HepG2 (cell line): Measurements from ENCODE around the gene DOCK1. TPM values are rescaled to one million over a fixed set of nuclear protein-coding genes. Genes with fewer than 3 reads are reported as not detected.

Experiments used
- ATAC-seq: fragments of 200-7000 bp; cut with Tn5 transposase; 3 replicates; pipeline ENCODE4 v1.9.1; 2020; ENCODE audit warnings: mild to moderate bottlenecking, moderate library complexity
- BruUV-seq: library from RNA; stranded (reverse); fragments of 400-500 nt; replicated peaks from 2 replicates; lab custom pipeline; 2021; lab: Mats Ljungman, UMichigan
- CTCF ChIA-PET: fragments of 300-600 bp; formaldehyde crosslinking; extraction: SDS; loops from one replicate; lab custom pipeline; 2021; ENCODE audit warnings: low total read pairs, inconsistent platforms, low intra/inter-chr PET ratio; lab: Yijun Ruan, JAX
- POLR2A ChIA-PET: fragments of 350-600 bp; sonication (Branson Sonifier 250); formaldehyde crosslinking; loops from one replicate; lab custom pipeline; 2020; ENCODE audit warnings: antibody characterized with exemption, inconsistent platforms; lab: Yijun Ruan, JAX
- DNase-seq: peaks from one replicate; pipeline ENCODE4 v3.0.0-alpha.2; 2015; ENCODE audit warnings: low spot score
- FAIRE-seq: peaks from 3 replicates; lab custom pipeline; 2011; peaks lifted over from hg19 to GRCh38; lab: Jason Lieb, UNC
- H2AFZ ChIP-seq: one replicate; pipeline ENCODE4 v1.6.1; 2011; ENCODE audit warnings: low read length, inconsistent platforms
- H3K27ac ChIP-seq: fragments of 300-600 bp; 3 replicates; pipeline ENCODE4 v1.8.0; 2011; ENCODE audit warnings: mixed run types, mild to moderate bottlenecking, mixed read lengths, low read length, inconsistent platforms; ENCODE audit not compliant: insufficient read depth; ENCODE audit errors: extremely low read length
- H3K27me3 ChIP-seq, 2 experiments: fragments of 200-600 bp in 1 of 2; 2 replicates in 1 of 2; 3 replicates in 1 of 2; pipeline versions ENCODE4 v1.6.0 to v1.8.0; 2011; ENCODE audit warnings: low read length in 2 of 2, mild to moderate bottlenecking in 2 of 2, moderate library complexity in 2 of 2, inconsistent platforms in 1 of 2; ENCODE audit not compliant: insufficient read depth in 2 of 2, control insufficient read depth in 1 of 2
- H3K36me3 ChIP-seq, 2 experiments: fragments of 200-600 bp in 1 of 2; replicated peaks in 1 of 2; 2 replicates in 1 of 2; 3 replicates in 1 of 2; pipeline versions ENCODE4 v1.5.1 to v1.8.0; 2011; ENCODE audit warnings: low read length in 2 of 2, inconsistent platforms in 1 of 2; ENCODE audit not compliant: insufficient read depth in 2 of 2, control insufficient read depth in 1 of 2
- H3K4me1 ChIP-seq: 2 replicates; pipeline ENCODE4 v1.5.1; 2012; ENCODE audit warnings: low read length, inconsistent platforms; ENCODE audit not compliant: insufficient read depth
- H3K4me2 ChIP-seq: 2 replicates; pipeline ENCODE4 v1.6.0; 2011; ENCODE audit warnings: low read depth, low read length, inconsistent platforms
- H3K4me3 ChIP-seq, 3 experiments: fragments of 200-600 bp in 1 of 3; sonication (generic), shearing (Covaris generic) in 1 of 3; replicated peaks in 1 of 3; 2 replicates each; pipeline ENCODE4 v1.5.1; 2011 to 2016; ENCODE audit warnings: low read length in 3 of 3, inconsistent platforms in 2 of 3, low read depth in 2 of 3, mild to moderate bottlenecking in 2 of 3, control low read depth in 1 of 3, mixed read lengths in 1 of 3; ENCODE audit not compliant: insufficient read depth in 1 of 3
- H3K79me2 ChIP-seq: one replicate; pipeline ENCODE4 v1.6.1; 2011; ENCODE audit warnings: low read length, inconsistent platforms; ENCODE audit not compliant: insufficient read depth
- H3K9ac ChIP-seq: 2 replicates; pipeline ENCODE4 v1.6.0; 2011; ENCODE audit warnings: mild to moderate bottlenecking, low read depth, low read length, inconsistent platforms; ENCODE audit not compliant: insufficient read depth
- H3K9me3 ChIP-seq: 2 replicates; pipeline ENCODE4 v1.5.1; 2012; ENCODE audit warnings: mild to moderate bottlenecking, low read length
- H4K20me1 ChIP-seq: 2 replicates; pipeline ENCODE4 v1.6.0; 2011; ENCODE audit warnings: inconsistent platforms, mild to moderate bottlenecking, low read length, moderate library complexity; ENCODE audit not compliant: insufficient read depth
- ARID5B ChIP-seq: IDR thresholded peaks from 2 replicates; pipeline ENCODE4 v1.4.0; 2020; ENCODE audit warnings: mild to moderate bottlenecking, missing genetic modification reagents
- ATF7 ChIP-seq, 2 experiments: fragments of 450-650 bp in 1 of 2; sonication (generic) in 1 of 2; formaldehyde crosslinking in 1 of 2; IDR thresholded peaks; 2 replicates each; pipeline versions ENCODE4 v1.4.0 to v1.6.1; 2016 to 2020; ENCODE audit warnings: antibody characterized with exemption in 1 of 2, mild to moderate bottlenecking in 1 of 2, missing genetic modification reagents in 1 of 2
- CEBPG ChIP-seq: IDR thresholded peaks from 2 replicates; pipeline ENCODE4 v1.6.1; 2016
- CREM ChIP-seq, 2 experiments: sonication (generic) in 1 of 2; formaldehyde crosslinking in 1 of 2; IDR thresholded peaks; 2 replicates each; pipeline versions ENCODE4 v1.4.0 to v1.6.1; 2016 to 2020; ENCODE audit warnings: antibody characterized with exemption in 1 of 2, mild to moderate bottlenecking in 1 of 2, missing genetic modification reagents in 1 of 2
- EP300 ChIP-seq, 3 experiments: sonication (generic) in 1 of 3; formaldehyde crosslinking in 1 of 3; IDR thresholded peaks; 2 replicates each; pipeline versions ENCODE4 v1.5.1 to v1.6.1; 2011 to 2020; ENCODE audit warnings: low read depth in 2 of 3, low read length in 2 of 3, borderline replicate concordance in 1 of 3, improper control_type of control experiment in 1 of 3, mild to moderate bottlenecking in 1 of 3, missing genetic modification reagents in 1 of 3, moderate library complexity in 1 of 3
- GATAD2A ChIP-seq: IDR thresholded peaks from 2 replicates; pipeline ENCODE4 v1.6.1; 2016
- GZF1 ChIP-seq: sonication (generic); formaldehyde crosslinking; IDR thresholded peaks from 2 replicates; pipeline ENCODE4 v1.5.1; 2020; ENCODE audit warnings: mild to moderate bottlenecking, missing genetic modification reagents
- PAX8 ChIP-seq: sonication (generic); formaldehyde crosslinking; IDR thresholded peaks from 2 replicates; pipeline ENCODE4 v1.8.0; 2022; ENCODE audit warnings: mild to moderate bottlenecking, missing genetic modification reagents, borderline replicate concordance
- ZBTB43 ChIP-seq: sonication (generic); formaldehyde crosslinking; conservative IDR thresholded peaks from 2 replicates; pipeline ENCODE4 v1.4.0; 2020; ENCODE audit warnings: missing genetic modification reagents
- ZHX1 ChIP-seq: sonication (generic); formaldehyde crosslinking; IDR thresholded peaks from 2 replicates; pipeline ENCODE4 v1.8.1; 2022; ENCODE audit warnings: low read depth, mild to moderate bottlenecking, missing genetic modification reagents
- ZNF343 ChIP-seq: sonication (generic); formaldehyde crosslinking; IDR thresholded peaks from 2 replicates; pipeline ENCODE4 v1.4.0; 2020; ENCODE audit warnings: mild to moderate bottlenecking, missing genetic modification reagents
- ZNF557 ChIP-seq: sonication (generic); formaldehyde crosslinking; IDR thresholded peaks from 2 replicates; pipeline ENCODE4 v1.4.0; 2020; ENCODE audit warnings: missing genetic modification reagents
- WGBS: methylation state at CpG from one replicate; pipeline ENCODE4 v1.1.6; 2017; ENCODE audit warnings: low lambda C conversion rate; 5-methylcytosine and 5-hydroxymethylcytosine counted together
- in situ Hi-C: cut with HindIII; loops from 2 replicates; pipeline ENCODE4 v1.10.0; 2017; ENCODE audit warnings: low pct_unique_long_range_greater_than_20kb; ENCODE audit not compliant: extremely low pct_ligation_motif_present
- intact Hi-C: fragments of 100-400 bp; cut with micrococcal nuclease; formaldehyde crosslinking; loops from one replicate; pipeline ENCODE4 v1.10.0; 2022; ENCODE audit not compliant: unreplicated experiment
- polyA plus RNA-seq, 8 experiments: library from polyadenylated mRNA; depleted of rRNA in 3 of 8; stranded (reverse) in 7 of 8; unstranded in 1 of 8; fragments of >200 nt; fragmentation: Illumina TruSeq in 4 of 8; extraction: Trizol in 4 of 8; gene quantifications; 2 replicates each; pipeline versions ENCODE4 v1.2.1 to v1.2.3, GENCODE V29; 2011 to 2016; ENCODE audit warnings: low read depth in 4 of 8, missing spikeins in 1 of 8, mixed read lengths in 1 of 8; ENCODE audit not compliant: insufficient read depth in 1 of 8
- total RNA-seq, 5 experiments: library from RNA; depleted of rRNA; stranded (reverse); fragments of >200 nt; fragmentation: Illumina TruSeq; extraction: Trizol; gene quantifications; 2 replicates each; pipeline ENCODE4 v1.2.3, GENCODE V29; 2016; ENCODE audit warnings: low read depth in 1 of 5

The DOCK1 gene
- total and polyA plus RNA-seq, 2 of the 13 experiments (the other 11 are each of a cell fraction or from before 2014, with no cell fraction given) = 8.3 to 25.5 TPM

GRCh38 chr10:126972635-126973414 lies 67.6 kb downstream of the DOCK1 start:
- DNase-seq (peak; percentile 90), FAIRE-seq (peak; percentile 83), ATAC-seq (peak; percentile 97)
- H2AFZ ChIP-seq = peak overlapping the region; percentile 81
- POLR2A ChIA-PET = no interaction called here
- intact Hi-C loops (no loop called here), in situ Hi-C loops (no loop called here)
- peak overlapping the region; percentile 72 for H3K4me2 ChIP-seq
- WGBS = 11% methylated on average over 11 of the region's 11 CpGs
- CTCF ChIA-PET = no interaction called here
- peak overlapping the region; percentile 7 to 47 (median 22); a peak in 4 of 6 replicates for H3K4me3 ChIP-seq
- peaks cover 6 to 26% of the 10 kb centered on the region in 2 experiments; a peak in 4 of 5 replicates for H3K36me3 ChIP-seq
- H3K9me3 ChIP-seq = no peaks in the 10 kb centered on the region
- peaks cover 42% of the 10 kb centered on the region for H3K4me1 ChIP-seq
- H3K79me2 ChIP-seq = no peaks in the 10 kb centered on the region
- no peaks in the 10 kb centered on the region for H4K20me1 ChIP-seq
- BruUV-seq = TSS peak; percentile 99
- H3K27me3 ChIP-seq = no peaks in the 10 kb centered on the region
- peak overlapping the region; percentile 62 for H3K27ac ChIP-seq
- peak overlapping the region; percentile 60 for H3K9ac ChIP-seq
- TF ChIP-seq ZNF557 (CRISPR knock-in tag) (no peak), ARID5B (CRISPR knock-in tag) (peak; percentile 33; the same call in 1 of the 2 replicates), ZNF343 (no peak), EP300 (IDR thresholded peaks at IDR 0.05; ENCODE audit: low read depth in 2 of 2, low read length in 2 of 2) (0 out of 4 replicates have a peak, but pooled peaks of 1 of the 2 experiments have one; percentile 9), EP300 (CRISPR knock-in tag; IDR thresholded peaks at IDR 0.05; ENCODE audit: borderline replicate concordance) (no peak), PAX8 (no peak), GATAD2A (peak; percentile 38; the same call in 1 of the 2 replicates), CREM (IDR thresholded peaks at IDR 0.05) (0 out of 2 replicates have a peak, but pooled peaks have one; percentile 19), CREM (CRISPR knock-in tag; IDR thresholded peaks at IDR 0.05) (no peak), CEBPG (CRISPR knock-in tag) (peak; percentile 18; the same call in 1 of the 2 replicates), ZHX1 (no peak), GZF1 (no peak), ZBTB43 (CRISPR knock-in tag) (0 out of 2 replicates have a peak, but pooled peaks have one; percentile 10), ATF7 (IDR thresholded peaks at IDR 0.05) (peak; percentile 93), ATF7 (CRISPR knock-in tag; IDR thresholded peaks at IDR 0.05) (no peak)
